ENCODE measurements around the gene MARS1.

Gene MARS1

DNA sequence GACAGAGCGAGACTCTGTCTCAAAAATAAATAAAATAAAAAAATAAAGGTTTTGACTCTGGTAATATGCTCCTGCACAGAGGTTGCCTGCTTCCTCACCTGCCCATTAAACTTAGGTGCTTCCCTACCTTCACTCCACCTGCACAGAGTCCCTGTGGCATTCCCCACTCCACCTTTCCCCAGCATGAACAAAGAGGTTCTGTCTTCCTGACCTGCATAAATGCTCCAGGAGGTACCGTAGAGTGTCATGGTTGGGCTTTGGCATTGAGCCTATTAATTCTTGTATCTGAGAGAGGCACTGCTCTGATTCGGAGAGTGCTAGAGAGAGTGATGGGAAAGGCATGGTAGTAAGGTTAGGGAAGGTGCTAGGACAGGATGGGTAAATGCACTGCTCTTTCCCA lies 14.5 kb upstream of the MARS1 start:
- no peak for DNase-seq

DNA sequence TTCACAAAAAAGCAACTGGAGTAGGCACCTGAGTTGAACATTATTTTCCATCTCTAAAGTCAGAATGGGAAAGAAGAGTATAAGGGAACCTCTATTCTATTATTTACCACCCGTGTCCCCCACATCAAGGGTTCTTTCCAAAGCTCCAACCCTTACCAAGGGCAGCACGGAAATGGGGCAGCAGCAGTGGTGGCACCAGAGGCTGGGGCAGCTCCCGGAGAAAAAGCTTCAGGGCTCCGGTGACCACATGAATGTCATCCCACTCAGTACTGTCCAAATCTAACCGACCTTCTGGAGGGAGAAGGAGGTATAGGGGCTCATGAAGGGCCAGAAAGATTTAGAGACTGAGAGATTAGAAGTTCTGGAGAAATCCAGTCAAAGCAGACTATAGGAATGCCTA lies 14.0 kb upstream of the MARS1 start:
- no peak for DNase-seq

DNA sequence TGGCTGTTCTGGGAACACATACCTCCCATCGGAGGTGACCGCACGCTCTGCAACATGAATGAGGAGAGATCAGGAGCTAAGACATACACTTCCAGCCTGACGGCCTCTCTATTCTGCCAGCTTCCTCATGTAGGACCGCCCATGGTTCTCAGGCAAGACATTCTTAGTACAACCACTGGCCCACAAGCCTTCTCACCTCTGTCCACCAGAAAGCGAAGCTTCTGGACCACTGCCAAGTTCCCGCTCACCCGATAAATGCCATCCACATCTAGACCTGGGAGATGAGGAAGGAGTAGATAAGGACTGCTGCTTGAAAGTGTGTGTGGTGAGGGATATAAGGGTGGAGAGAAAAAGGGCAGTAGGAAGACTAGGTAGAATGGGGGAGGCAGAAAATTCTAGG lies 13.4 kb upstream of the MARS1 start:
- peak; percentile 32 for DNase-seq

GRCh38 chr12:57474862-57475261 lies 13.0 kb upstream of the MARS1 start:
- DNase-seq, result peak; percentile 70

GRCh38 chr12:57475271-57476161 lies 12.4 kb upstream of the MARS1 start:
- DNase-seq, result peak; percentile 64

DNA sequence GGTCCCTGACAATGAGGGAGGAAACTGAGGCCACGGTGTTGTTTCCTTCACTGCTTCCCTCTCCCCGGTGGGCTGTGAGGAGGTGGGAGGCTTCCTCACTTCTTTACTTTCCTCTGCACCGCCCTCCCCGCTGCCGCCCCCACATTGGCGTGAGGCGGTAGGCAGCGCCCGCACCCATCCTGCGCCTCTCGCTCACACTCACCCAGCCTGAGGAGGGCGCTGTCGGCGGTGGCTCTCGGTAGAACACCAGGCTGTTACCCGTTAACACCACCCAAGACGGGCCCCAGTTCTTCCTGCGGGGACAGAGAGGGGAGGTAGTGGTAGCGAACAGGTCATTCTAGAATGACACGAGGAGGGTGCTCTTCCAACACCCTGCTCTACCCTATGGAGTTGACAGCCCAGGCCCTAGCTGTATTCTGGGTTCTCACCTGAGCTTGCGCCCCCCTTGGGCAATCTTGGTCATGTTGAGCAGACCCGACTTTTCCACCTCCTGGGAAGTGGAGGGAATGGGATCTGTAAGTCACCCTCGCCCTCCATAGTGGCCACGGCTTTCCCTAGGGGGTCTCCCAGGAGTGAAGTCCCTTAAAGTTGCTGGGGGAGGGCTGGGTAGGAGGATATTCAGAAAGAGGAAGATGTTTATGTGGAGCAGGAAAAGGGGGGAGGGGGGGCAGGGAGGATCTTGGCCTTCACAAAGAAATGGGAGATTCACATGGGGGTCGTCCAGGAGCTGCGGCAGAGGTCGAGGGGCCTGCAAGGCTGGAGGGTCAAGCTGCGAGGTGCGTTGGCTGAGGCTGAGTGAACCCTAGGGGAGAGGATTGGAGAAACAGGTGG lies 11.5 kb upstream of the MARS1 start:
- DNase-seq, result peak; percentile 54

- no peak for DNase-seq
Measured at GRCh38 chr12:57476993-57477709, 10.7 kb upstream of the MARS1 start.

- no peak for DNase-seq
Measured at GRCh38 chr12:57477710-57478681, 9.9 kb upstream of the MARS1 start.

GRCh38 chr12:57479043-57479375 lies 8.9 kb upstream of the MARS1 start:
- DNase-seq, result no peak

DNA sequence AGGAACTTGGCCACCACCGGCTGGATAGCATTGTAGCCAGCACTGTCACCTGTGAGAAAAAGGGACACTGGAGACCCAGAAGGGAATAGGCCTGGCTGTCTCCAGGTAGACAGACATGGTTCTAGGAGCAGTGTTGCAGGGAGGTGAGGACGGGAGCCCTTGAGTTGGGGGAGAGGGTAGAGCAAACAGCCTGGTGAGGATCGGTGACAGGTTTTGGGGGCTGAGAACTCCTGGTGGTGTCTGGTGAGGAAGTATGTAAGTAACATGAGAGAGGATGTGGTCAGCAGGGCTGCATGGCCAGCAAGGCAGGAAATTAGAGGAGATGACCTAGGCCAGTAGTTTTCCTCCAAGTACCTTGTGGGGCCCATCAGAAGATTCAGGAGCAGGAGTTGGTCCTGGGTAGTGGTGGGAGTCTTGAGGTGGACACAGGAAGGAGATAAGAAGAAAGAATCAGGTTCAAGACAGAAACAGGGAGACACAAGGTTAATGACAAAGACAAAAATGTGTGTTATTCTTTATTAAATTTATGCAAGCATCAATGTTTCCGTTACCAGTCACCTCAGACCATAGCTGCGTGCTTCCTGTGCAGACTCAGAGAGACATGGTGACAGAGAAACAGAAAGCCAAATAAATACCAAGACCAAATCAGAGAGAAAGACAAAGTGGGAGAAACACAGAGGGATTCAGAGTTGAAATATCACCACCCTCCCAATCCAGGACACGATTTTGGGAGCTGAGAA lies 8.3 kb upstream of the MARS1 start, which contains the start of gene ARHGAP9:
Gene ARHGAP9, minus strand, starts transcription at position 491 of the 740 bp plus-strand sequence. Its CDS starts 460 bp downstream, at position 31.
- no peak for DNase-seq

- no peak for DNase-seq
Measured at GRCh38 chr12:57481671-57482070, 6.2 kb upstream of the MARS1 start.

DNA sequence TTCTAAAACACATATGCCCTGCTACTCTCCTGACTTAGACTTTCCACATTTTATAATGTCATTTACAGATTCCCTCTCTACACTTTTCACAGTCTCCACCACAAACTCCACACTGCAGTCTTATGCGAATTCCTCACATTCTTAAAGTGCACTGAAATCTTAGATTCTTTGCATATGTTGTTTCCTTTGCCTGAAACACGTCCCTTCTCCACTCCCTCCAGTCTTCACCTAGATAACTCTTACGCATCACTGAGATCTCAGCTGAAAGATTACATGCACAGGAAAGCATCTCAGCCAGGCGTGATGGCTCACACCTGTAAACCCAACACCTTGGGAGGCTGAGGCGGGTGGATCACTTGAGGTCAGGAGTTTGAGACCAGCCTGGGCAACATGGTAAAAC lies 4.4 kb upstream of the MARS1 start:
- DNase-seq, result no peak

GRCh38 chr12:57485695-57486094 lies 2.2 kb upstream of the MARS1 start:
- DNase-seq, result no peak

- no peak for DNase-seq
Measured at GRCh38 chr12:57487055-57487596, 742 bp upstream of the MARS1 start.

- DNase-seq, result peak; percentile 46
Measured at GRCh38 chr12:57488402-57489156, 711 bp downstream of the MARS1 start.

- DNase-seq, result no peak
Measured at GRCh38 chr12:57489157-57489641, 1.3 kb downstream of the MARS1 start.

GRCh38 chr12:57490126-57490525 lies 2.3 kb downstream of the MARS1 start:
- no peak for DNase-seq

GRCh38 chr12:57491393-57492280 lies 3.8 kb downstream of the MARS1 start:
- no peak for DNase-seq

Data from NCI-H69 (cell line).